GM19351 (cell line): ENCODE measurements around the gene AGK.

Experiments used
- ATAC-seq: cut with Tn5 transposase; IDR thresholded peaks from one replicate; pipeline ENCODE4 v1.9.1; 2021; ENCODE audit warnings: mild to moderate bottlenecking, moderate library complexity; ENCODE audit not compliant: unreplicated experiment

AGK gene

GRCh38 chr7:141700848-141701371, 149.7 kb downstream of the AGK start:
- ATAC-seq, result peak; percentile 1

GRCh38 chr7:141701489-141702046, 150.4 kb downstream of the AGK start:
- peak; percentile 78 for ATAC-seq

DNA sequence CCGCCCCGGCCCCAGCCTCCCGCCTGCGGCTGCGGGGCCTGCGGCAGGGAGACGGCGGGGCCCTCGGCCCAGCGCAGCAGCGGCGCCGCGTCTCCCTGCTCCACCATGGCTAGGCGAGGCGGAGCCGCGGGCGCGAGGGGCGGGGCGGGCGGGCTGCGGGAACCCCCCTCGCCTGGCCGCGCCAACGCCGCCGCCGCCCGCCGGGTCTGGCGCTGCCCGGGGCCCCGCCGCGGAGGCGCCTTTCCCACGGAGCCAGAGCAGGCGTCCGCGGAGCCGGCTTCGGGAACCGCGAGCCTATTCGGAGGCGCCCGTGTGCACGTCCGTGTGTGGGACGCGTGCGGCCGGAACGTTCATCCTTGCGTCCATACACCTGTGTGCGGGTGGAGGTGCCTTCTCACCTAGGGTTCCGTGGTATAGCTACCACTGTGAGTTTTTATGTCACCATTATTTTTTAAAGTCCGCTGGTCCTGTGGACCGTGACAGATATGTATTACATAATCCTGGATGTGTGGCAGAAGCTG, 150.9 kb downstream of the AGK start, which contains the start of gene DENND11:
TSS of gene DENND11 (minus strand) at position 120 of the 521 bp plus-strand sequence. CDS start at position 107, 13 bp downstream.
- peak; percentile 67 for ATAC-seq

GRCh38 chr7:141702892-141703291, 151.7 kb downstream of the AGK start:
- no peak for ATAC-seq

GRCh38 chr7:141704112-141704511, 152.9 kb downstream of the AGK start:
- ATAC-seq, result no peak

- ATAC-seq, result no peak
Observed at GRCh38 chr7:141704741-141705140, 153.5 kb downstream of the AGK start.
